ENCODE results near the gene NQO2. TPM values are rescaled to one million over a fixed set of nuclear protein-coding genes. Genes with fewer than 3 reads are reported as not detected.

NQO2 gene
- total and polyA plus RNA-seq, 2 donors from 2014 or later = 37.0 to 291 TPM

DNA sequence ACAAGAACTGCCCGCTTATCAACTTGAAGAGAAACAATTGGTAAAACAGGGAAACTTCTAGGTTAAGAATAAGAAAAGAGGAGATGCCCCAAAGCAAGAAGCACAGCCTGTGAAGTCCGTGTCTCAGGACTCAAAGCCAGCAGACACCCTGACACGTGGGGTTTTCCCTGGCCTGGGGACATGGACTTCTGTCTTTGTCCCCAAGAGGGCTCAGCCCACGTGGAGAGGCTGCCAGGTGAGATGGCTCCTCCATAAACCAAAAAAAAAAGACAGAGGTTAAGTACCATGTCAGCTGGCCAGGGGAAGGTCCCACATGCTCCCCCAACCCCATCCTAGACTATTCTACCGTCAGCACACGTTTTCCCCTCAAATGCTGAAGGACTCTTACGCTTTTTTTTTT, 38.2 kb upstream of the NQO2 start:
- TF ChIP-seq, protein P1, sequence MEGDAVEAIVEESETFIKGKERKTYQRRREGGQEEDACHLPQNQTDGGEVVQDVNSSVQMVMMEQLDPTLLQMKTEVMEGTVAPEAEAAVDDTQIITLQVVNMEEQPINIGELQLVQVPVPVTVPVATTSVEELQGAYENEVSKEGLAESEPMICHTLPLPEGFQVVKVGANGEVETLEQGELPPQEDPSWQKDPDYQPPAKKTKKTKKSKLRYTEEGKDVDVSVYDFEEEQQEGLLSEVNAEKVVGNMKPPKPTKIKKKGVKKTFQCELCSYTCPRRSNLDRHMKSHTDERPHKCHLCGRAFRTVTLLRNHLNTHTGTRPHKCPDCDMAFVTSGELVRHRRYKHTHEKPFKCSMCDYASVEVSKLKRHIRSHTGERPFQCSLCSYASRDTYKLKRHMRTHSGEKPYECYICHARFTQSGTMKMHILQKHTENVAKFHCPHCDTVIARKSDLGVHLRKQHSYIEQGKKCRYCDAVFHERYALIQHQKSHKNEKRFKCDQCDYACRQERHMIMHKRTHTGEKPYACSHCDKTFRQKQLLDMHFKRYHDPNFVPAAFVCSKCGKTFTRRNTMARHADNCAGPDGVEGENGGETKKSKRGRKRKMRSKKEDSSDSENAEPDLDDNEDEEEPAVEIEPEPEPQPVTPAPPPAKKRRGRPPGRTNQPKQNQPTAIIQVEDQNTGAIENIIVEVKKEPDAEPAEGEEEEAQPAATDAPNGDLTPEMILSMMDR (IDR thresholded peaks at IDR 0.05; ENCODE audit: borderline replicate concordance, extremely low read depth, insufficient read depth) = no peak
- H3K27ac ChIP-seq (ENCODE audit: low read depth in 2 of 2, low read length in 2 of 2) = no peak overlapping the region
- H3K4me3 ChIP-seq (ENCODE audit: low read length in 3 of 3) = no peak overlapping the region
- no peaks in the 10 kb centered on the region for H3K27me3 ChIP-seq (ENCODE audit: control insufficient read depth, insufficient read depth, low read length)
- H3K36me3 ChIP-seq (ENCODE audit: control insufficient read depth in 2 of 3, insufficient read depth in 3 of 3, low read length in 3 of 3) = no peaks in the 10 kb centered on the region
- no peaks in the 10 kb centered on the region for H3K9me3 ChIP-seq (ENCODE audit: control insufficient read depth in 2 of 3, insufficient read depth in 1 of 3, low read length in 3 of 3)
- no peak overlapping the region for H3K9ac ChIP-seq (ENCODE audit: low read length in 3 of 3)
- intact Hi-C loops (cut with DNase I) = no loop called here
- FAIRE-seq (no peak), DNase-seq (no peak)
- H3K4me1 ChIP-seq (ENCODE audit: control insufficient read depth in 2 of 3, insufficient read depth in 2 of 3, low read depth in 1 of 3, low read length in 3 of 3) = peaks cover 0 to 20% (median 17%) of the 10 kb centered on the region in 3 donors

DNA sequence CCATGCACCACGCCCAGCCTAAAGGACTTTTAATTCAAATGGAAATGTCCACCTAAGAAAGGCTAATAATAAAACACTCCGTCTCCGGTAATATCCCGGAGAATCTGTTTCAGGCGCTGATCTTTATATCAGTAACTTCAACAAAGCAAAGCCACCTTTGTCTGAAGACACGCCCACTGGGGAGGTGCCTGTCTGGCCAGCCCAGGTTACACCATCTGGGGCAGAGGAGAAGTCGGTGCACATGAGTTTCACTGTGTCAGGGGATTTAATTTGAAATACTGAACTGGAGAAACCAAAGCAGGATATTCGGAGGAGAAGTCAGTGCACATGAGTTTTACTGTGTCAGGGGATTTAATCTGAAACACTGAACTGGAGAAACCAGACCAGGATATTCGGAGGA, 37.7 kb upstream of the NQO2 start:
- no peak for DNase-seq
- TF ChIP-seq, protein P1 (IDR thresholded peaks at IDR 0.05; ENCODE audit: borderline replicate concordance, extremely low read depth, insufficient read depth) = no peak
- H3K9me3 ChIP-seq (ENCODE audit: control insufficient read depth in 2 of 3, insufficient read depth in 1 of 3, low read length in 3 of 3) = no peaks in the 10 kb centered on the region
- peaks cover 0 to 20% (median 13%) of the 10 kb centered on the region in 3 donors for H3K4me1 ChIP-seq (ENCODE audit: control insufficient read depth in 2 of 3, insufficient read depth in 2 of 3, low read depth in 1 of 3, low read length in 3 of 3)
- FAIRE-seq = no peak
- no peaks in the 10 kb centered on the region for H3K27me3 ChIP-seq (ENCODE audit: control insufficient read depth, insufficient read depth, low read length)
- H3K4me3 ChIP-seq (ENCODE audit: low read length in 3 of 3) = no peak overlapping the region
- no peak overlapping the region for H3K9ac ChIP-seq (ENCODE audit: low read length in 3 of 3)
- intact Hi-C loops (cut with DNase I) = no loop called here
- H3K36me3 ChIP-seq (ENCODE audit: control insufficient read depth in 2 of 3, insufficient read depth in 3 of 3, low read length in 3 of 3) = no peaks in the 10 kb centered on the region
- no peak overlapping the region for H3K27ac ChIP-seq (ENCODE audit: low read depth in 2 of 2, low read length in 2 of 2)

DNA sequence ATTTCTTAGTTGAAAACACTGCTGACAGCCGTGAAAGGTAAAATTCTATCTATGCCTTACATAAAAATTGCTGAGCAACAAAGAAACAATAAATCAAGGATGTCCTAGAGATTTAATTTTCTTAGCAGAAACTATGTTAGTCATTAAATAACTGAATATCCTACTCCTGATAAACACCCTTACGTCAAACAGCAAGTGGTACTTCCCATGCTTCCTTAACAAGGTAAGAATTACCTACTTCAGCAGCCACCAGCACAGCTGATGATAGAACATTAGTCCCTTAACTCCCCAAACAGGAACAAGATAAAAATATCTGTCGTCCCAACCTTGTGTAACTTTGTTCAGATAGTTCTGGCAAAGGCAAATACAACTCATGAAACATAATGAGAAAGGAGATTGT, 37.1 kb upstream of the NQO2 start:
- Histone ChIP-seq H3K36me3 (ENCODE audit: control insufficient read depth in 2 of 3, insufficient read depth in 3 of 3, low read length in 3 of 3) (no peaks in the 10 kb centered on the region), H3K9ac (ENCODE audit: low read length in 3 of 3) (no peak overlapping the region), H3K27me3 (ENCODE audit: control insufficient read depth, insufficient read depth, low read length) (no peaks in the 10 kb centered on the region), H3K9me3 (ENCODE audit: control insufficient read depth in 2 of 3, insufficient read depth in 1 of 3, low read length in 3 of 3) (no peaks in the 10 kb centered on the region), H3K4me1 (ENCODE audit: control insufficient read depth in 2 of 3, insufficient read depth in 2 of 3, low read depth in 1 of 3, low read length in 3 of 3) (peaks cover 0 to 17% (median 7%) of the 10 kb centered on the region in 3 donors), H3K4me3 (ENCODE audit: low read length in 3 of 3) (no peak overlapping the region), H3K27ac (ENCODE audit: low read depth in 2 of 2, low read length in 2 of 2) (no peak overlapping the region)
- no peak for FAIRE-seq
- intact Hi-C loops (cut with DNase I) = no loop called here
- TF ChIP-seq, protein P1 (IDR thresholded peaks at IDR 0.05; ENCODE audit: borderline replicate concordance, extremely low read depth, insufficient read depth) = no peak
- no peak for DNase-seq

DNA sequence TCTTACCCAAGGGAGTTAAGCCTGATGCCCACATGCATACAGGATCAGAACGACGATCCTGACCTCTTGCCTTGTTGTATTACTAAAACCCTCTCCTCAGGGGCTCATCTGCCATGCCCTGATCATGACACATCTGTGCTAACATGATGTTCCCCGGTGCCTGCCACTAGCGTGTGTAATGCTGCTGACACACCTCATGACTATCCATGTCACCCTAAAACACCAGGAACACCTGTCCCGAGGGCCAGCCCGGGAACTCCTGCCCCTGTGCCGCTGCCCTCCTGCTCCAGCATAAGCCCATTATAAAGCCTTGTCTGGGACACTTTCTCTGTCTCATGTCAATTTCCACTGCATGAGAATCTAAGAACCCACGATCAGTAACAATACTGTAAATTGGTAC, 35.9 kb upstream of the NQO2 start:
- no peak for FAIRE-seq
- Histone ChIP-seq H3K4me3 (ENCODE audit: low read length in 3 of 3) (no peak overlapping the region), H3K36me3 (ENCODE audit: control insufficient read depth in 2 of 3, insufficient read depth in 3 of 3, low read length in 3 of 3) (no peaks in the 10 kb centered on the region), H3K27me3 (ENCODE audit: control insufficient read depth, insufficient read depth, low read length) (no peaks in the 10 kb centered on the region), H3K4me1 (ENCODE audit: control insufficient read depth in 2 of 3, insufficient read depth in 2 of 3, low read depth in 1 of 3, low read length in 3 of 3) (peaks cover 0 to 9% (median 0%) of the 10 kb centered on the region in 3 donors), H3K27ac (ENCODE audit: low read depth in 2 of 2, low read length in 2 of 2) (no peak overlapping the region), H3K9ac (ENCODE audit: low read length in 3 of 3) (no peak overlapping the region), H3K9me3 (ENCODE audit: control insufficient read depth in 2 of 3, insufficient read depth in 1 of 3, low read length in 3 of 3) (no peaks in the 10 kb centered on the region)
- TF ChIP-seq, protein P1 (IDR thresholded peaks at IDR 0.05; ENCODE audit: borderline replicate concordance, extremely low read depth, insufficient read depth) = no peak
- DNase-seq = no peak
- intact Hi-C loops (cut with DNase I) = no loop called here
